ENCODE data around the gene ZNF185. TPM values are rescaled to one million over a fixed set of nuclear protein-coding genes. Genes with fewer than 3 reads are reported as not detected.

ZNF185 gene
- total RNA-seq, 1 experiment from 2014 or later = 5.9 TPM

DNA sequence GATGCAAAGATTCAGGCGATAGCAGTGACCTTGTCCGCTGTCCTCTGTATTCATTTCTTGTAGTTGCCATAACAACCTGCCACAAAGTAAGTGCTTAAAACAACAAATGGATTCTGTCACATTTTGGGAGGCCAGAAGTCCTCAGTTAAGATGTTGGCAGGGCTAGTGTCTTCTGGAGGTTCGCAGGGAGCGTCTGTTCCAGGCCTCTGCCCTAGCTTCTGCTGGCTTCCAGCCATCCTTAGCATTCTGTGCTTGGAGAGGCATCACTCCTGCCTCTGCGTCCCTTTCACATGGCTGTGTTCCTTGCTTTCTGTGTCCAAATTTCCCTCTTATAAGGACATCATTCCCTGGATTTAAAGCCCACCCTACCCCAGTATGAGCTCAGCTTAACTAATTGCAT is 31.5 kb upstream of the ZNF185 start:
- no TSS peak for BruUV-seq (replicated peaks)
- H3K36me3 Mint-ChIP-seq (ENCODE audit: insufficient read depth, unreplicated experiment) = peaks cover 40% of the 10 kb centered on the region
- no peaks in the 10 kb centered on the region for H3K4me1 ChIP-seq
- no peaks in the 10 kb centered on the region for H3K9me3 ChIP-seq
- no peaks in the 10 kb centered on the region for H3K9me3 Mint-ChIP-seq (ENCODE audit: unreplicated experiment)
- no peak overlapping the region for H3K27ac Mint-ChIP-seq (ENCODE audit: unreplicated experiment)
- no peaks in the 10 kb centered on the region for H3K36me3 ChIP-seq (ENCODE audit: control insufficient read depth, insufficient read depth, low read length)
- H3K27me3 ChIP-seq (replicated peaks; ENCODE audit: control insufficient read depth, insufficient read depth, low read length) = no peaks in the 10 kb centered on the region
- no peak for DNase-seq
- no peak overlapping the region for H3K4me3 Mint-ChIP-seq (ENCODE audit: unreplicated experiment)
- H3K4me1 Mint-ChIP-seq (ENCODE audit: low read depth, unreplicated experiment) = no peaks in the 10 kb centered on the region
- TF ChIP-seq, protein P1, sequence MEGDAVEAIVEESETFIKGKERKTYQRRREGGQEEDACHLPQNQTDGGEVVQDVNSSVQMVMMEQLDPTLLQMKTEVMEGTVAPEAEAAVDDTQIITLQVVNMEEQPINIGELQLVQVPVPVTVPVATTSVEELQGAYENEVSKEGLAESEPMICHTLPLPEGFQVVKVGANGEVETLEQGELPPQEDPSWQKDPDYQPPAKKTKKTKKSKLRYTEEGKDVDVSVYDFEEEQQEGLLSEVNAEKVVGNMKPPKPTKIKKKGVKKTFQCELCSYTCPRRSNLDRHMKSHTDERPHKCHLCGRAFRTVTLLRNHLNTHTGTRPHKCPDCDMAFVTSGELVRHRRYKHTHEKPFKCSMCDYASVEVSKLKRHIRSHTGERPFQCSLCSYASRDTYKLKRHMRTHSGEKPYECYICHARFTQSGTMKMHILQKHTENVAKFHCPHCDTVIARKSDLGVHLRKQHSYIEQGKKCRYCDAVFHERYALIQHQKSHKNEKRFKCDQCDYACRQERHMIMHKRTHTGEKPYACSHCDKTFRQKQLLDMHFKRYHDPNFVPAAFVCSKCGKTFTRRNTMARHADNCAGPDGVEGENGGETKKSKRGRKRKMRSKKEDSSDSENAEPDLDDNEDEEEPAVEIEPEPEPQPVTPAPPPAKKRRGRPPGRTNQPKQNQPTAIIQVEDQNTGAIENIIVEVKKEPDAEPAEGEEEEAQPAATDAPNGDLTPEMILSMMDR (IDR thresholded peaks at IDR 0.05; ENCODE audit: insufficient read depth in 1 of 2, low read depth in 1 of 2, low read length in 1 of 2, severe bottlenecking in 1 of 2, unreplicated experiment in 1 of 2) = no peak
- no peaks in the 10 kb centered on the region for H3K27me3 Mint-ChIP-seq (ENCODE audit: insufficient read depth, unreplicated experiment)
- CTCF ChIA-PET = no interaction called here
- no peak overlapping the region for H3K4me3 ChIP-seq (ENCODE audit: low read depth, low read length)
- intact Hi-C loops (cut with micrococcal nuclease; ENCODE audit: unreplicated experiment) = no loop called here
- POLR2A ChIA-PET = no interaction called here

DNA sequence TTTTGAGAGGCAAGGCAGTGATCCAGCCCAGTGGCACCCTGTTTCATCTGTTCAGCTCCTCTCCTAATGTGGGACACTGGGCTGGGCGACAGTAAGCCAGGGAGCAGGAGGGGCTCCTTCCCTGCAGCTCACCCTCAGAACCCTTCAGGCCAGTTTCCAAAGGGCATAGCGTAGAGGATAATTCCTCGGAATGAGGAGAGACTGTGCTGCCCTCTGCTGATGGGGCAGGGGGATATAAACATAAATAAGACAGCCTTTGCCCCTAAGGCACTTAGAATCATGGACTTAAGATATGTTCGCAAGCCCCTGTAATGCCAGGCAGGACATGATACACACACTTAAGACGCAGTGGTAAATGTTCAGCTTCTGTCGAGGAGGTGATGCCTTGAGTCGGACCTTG is 27.9 kb upstream of the ZNF185 start:
- no peaks in the 10 kb centered on the region for H3K9me3 Mint-ChIP-seq (ENCODE audit: unreplicated experiment)
- H3K27ac Mint-ChIP-seq (ENCODE audit: unreplicated experiment) = no peak overlapping the region
- H3K36me3 ChIP-seq (ENCODE audit: control insufficient read depth, insufficient read depth, low read length) = no peaks in the 10 kb centered on the region
- no peak overlapping the region for H3K4me3 Mint-ChIP-seq (ENCODE audit: unreplicated experiment)
- TF ChIP-seq, protein P1 (IDR thresholded peaks at IDR 0.05; ENCODE audit: insufficient read depth in 1 of 2, low read depth in 1 of 2, low read length in 1 of 2, severe bottlenecking in 1 of 2, unreplicated experiment in 1 of 2) = no peak
- no peaks in the 10 kb centered on the region for H3K4me1 Mint-ChIP-seq (ENCODE audit: low read depth, unreplicated experiment)
- H3K27me3 Mint-ChIP-seq (ENCODE audit: insufficient read depth, unreplicated experiment) = no peaks in the 10 kb centered on the region
- DNase-seq = no peak
- H3K36me3 Mint-ChIP-seq (ENCODE audit: insufficient read depth, unreplicated experiment) = peaks cover 24% of the 10 kb centered on the region
- H3K4me1 ChIP-seq = no peaks in the 10 kb centered on the region
- no peaks in the 10 kb centered on the region for H3K9me3 ChIP-seq
- no peaks in the 10 kb centered on the region for H3K27me3 ChIP-seq (replicated peaks; ENCODE audit: control insufficient read depth, insufficient read depth, low read length)
- ChIA-PET POLR2A (no interaction called here), CTCF (no interaction called here)
- H3K4me3 ChIP-seq (ENCODE audit: low read depth, low read length) = no peak overlapping the region
- intact Hi-C loops (cut with micrococcal nuclease; ENCODE audit: unreplicated experiment) = no loop called here
- BruUV-seq (replicated peaks) = no TSS peak

DNA sequence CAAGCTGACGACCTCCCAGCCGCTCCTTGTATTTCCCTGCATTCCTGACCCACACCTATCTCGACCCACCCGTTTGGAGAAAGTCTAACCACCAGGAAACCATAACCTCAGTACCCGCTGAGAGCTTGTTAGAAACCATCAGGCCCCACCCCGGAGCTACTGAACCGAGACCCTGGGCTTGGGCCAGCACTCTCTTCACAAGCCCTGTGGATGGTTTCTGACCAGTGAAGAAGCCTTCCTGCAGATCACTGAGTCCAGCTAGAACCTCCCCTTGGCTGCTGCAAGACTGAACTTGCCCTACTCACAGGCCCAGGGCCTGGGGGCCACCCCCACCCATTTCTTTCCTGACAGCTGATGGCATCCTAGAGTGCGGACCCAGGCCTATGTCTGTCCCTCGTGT is 26.6 kb upstream of the ZNF185 start:
- H3K9me3 Mint-ChIP-seq (ENCODE audit: unreplicated experiment) = no peaks in the 10 kb centered on the region
- no peak overlapping the region for H3K4me3 ChIP-seq (ENCODE audit: low read depth, low read length)
- no peaks in the 10 kb centered on the region for H3K27me3 Mint-ChIP-seq (ENCODE audit: insufficient read depth, unreplicated experiment)
- TF ChIP-seq, protein P1 (IDR thresholded peaks at IDR 0.05; ENCODE audit: insufficient read depth in 1 of 2, low read depth in 1 of 2, low read length in 1 of 2, severe bottlenecking in 1 of 2, unreplicated experiment in 1 of 2) = no peak
- no peak for DNase-seq
- POLR2A ChIA-PET = no interaction called here
- peaks cover 24% of the 10 kb centered on the region for H3K36me3 Mint-ChIP-seq (ENCODE audit: insufficient read depth, unreplicated experiment)
- H3K4me3 Mint-ChIP-seq (ENCODE audit: unreplicated experiment) = no peak overlapping the region
- no peaks in the 10 kb centered on the region for H3K27me3 ChIP-seq (replicated peaks; ENCODE audit: control insufficient read depth, insufficient read depth, low read length)
- H3K36me3 ChIP-seq (ENCODE audit: control insufficient read depth, insufficient read depth, low read length) = no peaks in the 10 kb centered on the region
- H3K4me1 ChIP-seq = no peaks in the 10 kb centered on the region
- H3K27ac Mint-ChIP-seq (ENCODE audit: unreplicated experiment) = no peak overlapping the region
- no peaks in the 10 kb centered on the region for H3K9me3 ChIP-seq
- intact Hi-C loops (cut with micrococcal nuclease; ENCODE audit: unreplicated experiment) = no loop called here
- no TSS peak for BruUV-seq (replicated peaks)
- CTCF ChIA-PET = no interaction called here
- no peaks in the 10 kb centered on the region for H3K4me1 Mint-ChIP-seq (ENCODE audit: low read depth, unreplicated experiment)

Measured in Caco-2 (cell line).